Transverse colon (tissue), 4 donors: Measurements from ENCODE around the gene DGKG. TPM values are rescaled to one million over a fixed set of nuclear protein-coding genes. Genes with fewer than 3 reads are reported as not detected.

Experiments used
- DNase-seq: peaks from one replicate; pipeline ENCODE4 v3.0.0-alpha.2; 2019
- H3K27ac ChIP-seq, 4 donors: fragments of 200-600 bp; sonication (generic); 2 replicates each; pipeline ENCODE4 v1.5.1; 2016 to 2018; ENCODE audit warnings: inconsistent platforms in 4 of 4
- H3K27me3 ChIP-seq: fragments of 200-600 bp; sonication (generic); 2 replicates; pipeline ENCODE4 v1.5.1; 2017; ENCODE audit warnings: inconsistent platforms
- H3K36me3 ChIP-seq, 4 donors: fragments of 200-600 bp; sonication (generic); 2 replicates each; pipeline ENCODE4 v1.5.1; 2017 to 2019; ENCODE audit warnings: inconsistent platforms in 4 of 4
- H3K4me1 ChIP-seq, 4 donors: fragments of 200-600 bp; sonication (generic); 2 replicates each; pipeline ENCODE4 v1.5.1; 2017 to 2020; ENCODE audit warnings: inconsistent platforms in 4 of 4
- H3K4me3 ChIP-seq, 4 donors: fragments of 200-600 bp; sonication (generic); 1 replicate in 1 of 4; 2 replicates in 3 of 4; pipeline versions ENCODE4 v1.5.1 to v1.6.1; 2017 to 2019; ENCODE audit warnings: inconsistent platforms in 4 of 4
- H3K9me3 ChIP-seq, 2 donors: fragments of 200-600 bp; sonication (generic); 2 replicates each; pipeline ENCODE4 v1.5.1; 2017 to 2019; ENCODE audit warnings: inconsistent platforms in 2 of 2
- CTCF ChIP-seq, 5 experiments: fragments of 200-600 bp in 3 of 5; fragments of 450-650 bp in 2 of 5; sonication (generic) in 3 of 5; IDR thresholded peaks; 1 replicate in 2 of 5; 2 replicates in 3 of 5; pipeline ENCODE4 v1.5.1; 2016 to 2017; ENCODE audit warnings: antibody characterized with exemption in 5 of 5, inconsistent platforms in 3 of 5, mild to moderate bottlenecking in 2 of 5, moderate library complexity in 1 of 5
- EP300 ChIP-seq: sonication (generic); formaldehyde crosslinking; IDR thresholded peaks from one replicate; pipeline ENCODE4 v1.6.1; 2017; ENCODE audit warnings: antibody characterized with exemption, low read depth
- POLR2A ChIP-seq: fragments of 450-650 bp; IDR thresholded peaks from one replicate; pipeline ENCODE4 v1.6.1; 2016; ENCODE audit warnings: antibody characterized with exemption, mild to moderate bottlenecking, moderate library complexity
- POLR2AphosphoS5 ChIP-seq, 3 donors: sonication (generic); formaldehyde crosslinking; IDR thresholded peaks; one replicate each; pipeline ENCODE4 v1.6.1; 2016; ENCODE audit warnings: antibody characterized with exemption in 3 of 3
- WGBS, 2 donors: methylation state at CpG; one replicate each; pipeline ENCODE4 v1.1.5; 2018; ENCODE audit warnings: low coverage in 1 of 2; 5-methylcytosine and 5-hydroxymethylcytosine counted together
- in situ Hi-C, 4 donors: fragments of 200-750 bp; cut with MboI; loops; one replicate each; pipeline versions ENCODE4 v1.15.0 to v1.15.1; 2017; ENCODE audit warnings: low sequenced_read_pairs in 3 of 4, low pct_ligation_motif_present in 1 of 4, low pct_unique_long_range_greater_than_20kb in 1 of 4
- intact Hi-C: fragments of 100-400 bp; cut with DNase I; formaldehyde crosslinking; loops from one replicate; pipeline ENCODE4 v1.15.1; 2023; ENCODE audit warnings: low total_unique reads
- total RNA-seq, 4 donors: library from RNA; depleted of rRNA; stranded (reverse); fragments of >200 nt; gene quantifications; one replicate each; pipeline ENCODE4 v1.1.0, GENCODE V29; 2016

The DGKG gene
- total RNA-seq, 4 donors from 2014 or later, result 1.00 to 2.9 (median 1.8) TPM

DNA sequence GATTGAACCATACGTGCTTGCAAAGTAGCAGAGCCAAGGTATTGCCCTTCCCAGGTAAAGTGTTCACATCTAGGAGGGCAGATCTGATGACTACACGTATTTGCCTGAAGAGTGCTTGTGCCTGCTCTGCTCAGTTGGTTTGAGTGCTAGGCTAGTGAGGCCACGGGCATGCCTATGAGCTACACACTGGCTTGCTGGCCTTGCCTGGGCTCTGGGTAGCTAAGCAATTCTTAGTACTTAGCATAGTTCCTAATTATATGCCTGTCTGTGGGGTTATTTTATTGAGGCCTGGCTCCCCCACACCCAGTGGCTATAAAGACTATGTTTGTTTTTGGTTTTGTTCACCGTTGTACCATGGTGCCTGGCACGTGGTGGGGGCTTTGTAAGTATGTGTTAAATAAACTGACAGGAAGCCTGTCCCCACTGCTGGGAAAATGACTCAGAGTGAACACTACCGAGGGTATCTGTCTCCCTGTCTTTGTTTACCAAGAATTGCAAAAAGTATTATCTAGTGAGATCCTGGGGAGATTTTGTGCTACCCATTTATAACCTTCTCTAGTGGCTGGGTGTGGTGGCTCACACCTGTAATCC is 181.0 kb downstream of the DGKG start:
- WGBS, 2 donors, result 37 to 54% methylated on average over 3 to 6 of the region's 6 CpGs
- no peak overlapping the region for H3K4me3 ChIP-seq
- H3K36me3 ChIP-seq, result no peaks in the 10 kb centered on the region
- no peak for DNase-seq
- no peak overlapping the region for H3K27ac ChIP-seq
- H3K9me3 ChIP-seq, result no peaks in the 10 kb centered on the region
- no peaks in the 10 kb centered on the region for H3K27me3 ChIP-seq
- in situ Hi-C loops (no loop called here), intact Hi-C loops (no loop called here)
- peaks cover 0 to 7% (median 0%) of the 10 kb centered on the region in 4 donors for H3K4me1 ChIP-seq
- TF ChIP-seq CTCF (IDR thresholded peaks at IDR 0.05), result no peak
- no peak for TF ChIP-seq POLR2A
- no peak for TF ChIP-seq POLR2AphosphoS5 (IDR thresholded peaks at IDR 0.05)
- no peak for TF ChIP-seq EP300

DNA sequence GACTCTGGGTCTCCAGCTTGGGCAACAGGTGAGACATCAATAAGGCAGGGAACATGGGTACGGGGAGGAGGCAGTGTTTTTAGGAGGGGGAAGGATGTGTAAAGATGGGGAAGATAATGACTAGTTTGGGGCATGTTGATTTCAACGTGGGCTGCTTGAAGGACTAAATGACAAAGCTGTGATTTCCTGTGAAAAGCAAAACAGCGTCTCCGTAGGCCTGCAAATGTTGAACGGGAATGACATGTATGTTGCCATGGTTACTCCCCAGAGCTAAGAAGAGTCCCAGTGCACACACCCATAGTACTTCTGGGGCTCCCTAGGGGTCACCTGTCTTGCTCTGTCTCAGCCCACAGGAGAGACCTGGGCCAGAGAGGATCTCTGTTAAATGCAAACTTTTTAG is 181.9 kb downstream of the DGKG start:
- DNase-seq, result no peak
- WGBS, 2 donors, result 86 to 100% methylated on average over 1 to 5 of the region's 5 CpGs
- Histone ChIP-seq H3K27me3 (no peaks in the 10 kb centered on the region), H3K9me3 (no peaks in the 10 kb centered on the region), H3K4me1 (peaks cover 0 to 7% (median 0%) of the 10 kb centered on the region in 4 donors), H3K4me3 (no peak overlapping the region), H3K27ac (no peak overlapping the region), H3K36me3 (no peaks in the 10 kb centered on the region)
- intact Hi-C loops, result no loop called here
- in situ Hi-C loops, result no loop called here
- TF ChIP-seq EP300 (no peak), POLR2AphosphoS5 (IDR thresholded peaks at IDR 0.05) (no peak), POLR2A (no peak), CTCF (IDR thresholded peaks at IDR 0.05) (no peak)

DNA sequence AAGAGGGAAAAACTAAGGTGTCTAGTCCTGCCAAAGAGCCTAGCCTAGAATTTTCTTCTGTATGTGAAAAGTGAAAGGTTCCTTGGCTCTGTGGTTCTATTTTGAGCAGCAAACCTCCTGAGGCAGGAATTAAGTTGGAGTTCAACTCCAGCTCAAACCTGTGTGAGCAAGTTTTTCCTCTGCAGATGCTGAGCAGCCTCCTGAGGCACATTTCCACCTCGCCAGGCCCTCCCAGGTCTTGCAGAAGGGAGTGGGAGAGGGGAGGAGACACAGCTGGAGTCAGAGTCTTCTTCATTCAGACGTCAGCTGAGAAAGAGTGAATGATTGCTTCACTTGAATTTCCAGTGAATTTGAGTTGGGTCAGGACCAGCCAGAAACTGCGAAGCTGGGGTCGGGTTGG is 183.6 kb downstream of the DGKG start:
- WGBS, 2 donors, result 86 to 100% methylated on average over 2 to 4 of the region's 4 CpGs
- Histone ChIP-seq H3K4me1 (peaks cover 0 to 7% (median 0%) of the 10 kb centered on the region in 4 donors), H3K36me3 (no peaks in the 10 kb centered on the region), H3K27me3 (no peaks in the 10 kb centered on the region), H3K27ac (no peak overlapping the region), H3K4me3 (no peak overlapping the region), H3K9me3 (no peaks in the 10 kb centered on the region)
- TF ChIP-seq CTCF (IDR thresholded peaks at IDR 0.05), result no peak
- TF ChIP-seq EP300, result no peak
- no peak for DNase-seq
- in situ Hi-C loops, result no loop called here
- intact Hi-C loops, result no loop called here

DNA sequence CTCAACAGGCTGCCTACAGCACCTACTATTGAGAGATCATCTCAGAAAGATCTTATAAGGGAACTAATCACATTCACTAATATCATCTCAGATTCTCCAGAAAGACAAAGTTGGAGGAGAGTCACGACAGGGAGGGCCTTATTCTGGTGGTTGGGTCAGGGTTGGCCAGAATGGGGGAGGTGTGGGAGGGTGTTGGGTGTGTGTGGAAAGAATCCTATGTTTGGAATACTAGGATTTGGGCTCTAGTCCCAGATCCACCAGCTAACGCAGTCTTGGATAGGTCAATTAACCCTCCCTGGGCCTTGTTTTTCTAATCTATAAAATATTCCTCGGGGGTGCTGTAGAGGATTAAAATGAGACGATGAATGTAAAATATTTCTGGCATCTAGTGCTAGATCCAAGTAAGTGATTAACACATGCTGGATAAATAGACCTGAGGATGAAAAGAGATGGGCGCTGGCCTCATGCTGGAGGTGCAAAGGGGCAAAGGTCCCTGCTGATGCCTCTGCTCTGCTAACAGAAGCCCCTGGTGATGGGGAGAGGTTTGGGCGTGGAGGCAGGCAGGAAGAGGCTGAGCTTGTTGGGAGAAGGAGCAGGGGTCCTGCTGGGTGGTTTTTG is 185.6 kb downstream of the DGKG start:
- intact Hi-C loops (no loop called here), in situ Hi-C loops (no loop called here)
- H3K9me3 ChIP-seq, result no peaks in the 10 kb centered on the region
- H3K27ac ChIP-seq, result no peak overlapping the region
- 0 to 50% methylated on average over 1 to 6 of the region's 6 CpGs for WGBS, 2 donors
- H3K36me3 ChIP-seq, result no peaks in the 10 kb centered on the region
- no peak overlapping the region for H3K4me3 ChIP-seq
- TF ChIP-seq POLR2A (no peak), EP300 (no peak), POLR2AphosphoS5 (IDR thresholded peaks at IDR 0.05) (no peak), CTCF (IDR thresholded peaks at IDR 0.05) (no peak)
- H3K4me1 ChIP-seq, result peaks cover 0 to 7% (median 0%) of the 10 kb centered on the region in 4 donors
- DNase-seq, result no peak
- H3K27me3 ChIP-seq, result no peaks in the 10 kb centered on the region
